GM12891 (cell line): Measurements from ENCODE around the gene SLC7A10.
A peak's percentile ranks its signal among the peaks of the same experiment; 100 is the strongest.

Source experiments
- DNase-seq: peaks from one replicate; pipeline ENCODE4 v3.0.0; 2011; ENCODE audit warnings: low spot score; ENCODE audit not compliant: insufficient read length
- FAIRE-seq: peaks from 2 replicates; lab custom pipeline; 2011; peaks lifted over from hg19 to GRCh38; lab: Jason Lieb, UNC
- PAX5 ChIP-seq: IDR thresholded peaks from 2 replicates; pipeline ENCODE4 v1.6.1; 2011; ENCODE audit warnings: low read length, moderate library complexity, mild to moderate bottlenecking; ENCODE audit not compliant: insufficient read depth, severe bottlenecking
- POLR2A ChIP-seq: IDR thresholded peaks from 2 replicates; pipeline ENCODE4 v1.6.1; 2011; ENCODE audit warnings: low read depth, low read length, control low read depth
- POLR2AphosphoS5 ChIP-seq: IDR thresholded peaks from 2 replicates; pipeline ENCODE4 v1.6.1; 2011; ENCODE audit warnings: low read depth, low read length, control low read depth
- POU2F2 ChIP-seq: IDR thresholded peaks from 2 replicates; pipeline ENCODE4 v1.6.1; 2011; ENCODE audit warnings: low read depth, mild to moderate bottlenecking, control low read depth, low read length, moderate library complexity
- SPI1 ChIP-seq: IDR thresholded peaks from 2 replicates; pipeline ENCODE4 v1.6.1; 2011; ENCODE audit warnings: low read depth, low read length, control low read depth
- TAF1 ChIP-seq: IDR thresholded peaks from 2 replicates; pipeline ENCODE4 v1.6.1; 2011; ENCODE audit warnings: low read depth, low read length, control low read depth

SLC7A10 gene

DNA sequence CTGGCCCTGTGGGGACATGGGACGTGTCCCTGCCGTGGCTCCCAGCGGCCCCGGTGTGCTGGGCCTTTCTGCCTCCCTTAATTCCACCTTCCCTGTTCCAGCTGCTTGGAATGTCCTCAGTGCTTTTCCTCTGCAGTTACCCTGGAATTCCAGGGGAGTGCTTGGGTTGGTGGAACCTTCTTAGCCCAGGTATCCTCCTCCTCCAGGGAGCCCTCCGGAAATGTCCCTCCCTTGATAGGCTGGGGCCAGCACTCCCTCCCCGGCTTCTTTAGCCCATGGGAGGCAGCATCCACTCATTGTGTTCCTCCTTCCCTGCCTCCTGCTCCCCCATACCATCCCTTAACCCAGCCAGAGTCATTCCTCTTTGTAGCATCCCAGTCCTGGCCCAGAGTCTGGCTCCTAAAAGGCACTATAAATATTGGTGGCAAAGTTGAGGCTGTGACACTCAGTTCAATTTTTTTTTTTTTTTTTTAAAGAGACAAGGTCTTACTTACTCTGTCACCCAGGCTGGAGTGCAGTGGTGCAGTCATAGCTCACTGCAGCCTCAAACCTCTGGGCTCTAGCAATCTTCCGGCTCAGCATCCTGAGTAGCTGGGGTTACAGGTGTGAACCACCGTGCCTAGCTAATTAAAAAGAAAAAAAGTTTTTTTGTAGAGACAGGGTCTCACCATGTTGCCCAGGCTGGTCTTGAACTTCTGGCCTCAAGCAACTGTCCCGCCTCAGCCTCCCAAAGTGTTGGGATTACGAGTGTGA lies 13.7 kb upstream of the SLC7A10 start:
- no peak for FAIRE-seq
- no peak for TF ChIP-seq POLR2AphosphoS5
- TF ChIP-seq POLR2A: no peak
- TF ChIP-seq SPI1: no peak
- no peak for TF ChIP-seq TAF1
- no peak for TF ChIP-seq PAX5

DNA sequence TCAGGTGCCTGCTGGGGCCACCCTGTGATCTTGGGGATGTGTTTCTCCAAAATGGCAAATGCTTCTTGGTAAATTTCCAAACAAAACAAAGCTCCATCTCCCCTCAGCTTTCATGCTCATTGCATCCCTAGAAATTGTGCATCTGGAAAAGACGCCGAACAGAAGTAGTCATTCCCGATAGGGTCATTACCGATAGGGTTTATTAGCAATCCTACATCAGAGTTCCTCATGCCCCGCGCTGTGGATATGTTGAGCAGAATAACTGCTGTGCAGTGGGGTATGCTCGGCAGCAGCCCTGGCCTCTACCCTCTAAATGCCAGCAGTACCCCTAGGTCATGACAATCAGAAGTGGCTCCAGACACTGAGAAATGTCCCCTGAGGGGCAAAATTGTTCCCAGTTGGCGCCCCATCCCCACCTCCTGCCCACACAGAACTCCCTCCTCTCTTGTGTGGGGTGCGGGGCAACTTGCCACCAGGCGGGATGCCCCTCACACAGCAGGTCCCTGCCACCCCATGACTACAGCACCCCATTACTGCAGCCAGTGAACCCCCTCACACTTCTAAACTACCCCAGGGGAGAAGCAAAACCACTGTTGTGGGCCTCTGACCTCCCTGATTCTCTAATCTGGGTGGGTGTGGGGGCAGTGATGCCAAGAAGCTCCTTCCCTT lies 13.0 kb upstream of the SLC7A10 start:
- DNase-seq (no peak), FAIRE-seq (no peak)
- TF ChIP-seq POU2F2 (no peak), TAF1 (no peak), POLR2AphosphoS5 (no peak), POLR2A (no peak)

More for the DNA sequence above, 13.7 kb upstream of the SLC7A10 start:
- no peak for DNase-seq

DNA sequence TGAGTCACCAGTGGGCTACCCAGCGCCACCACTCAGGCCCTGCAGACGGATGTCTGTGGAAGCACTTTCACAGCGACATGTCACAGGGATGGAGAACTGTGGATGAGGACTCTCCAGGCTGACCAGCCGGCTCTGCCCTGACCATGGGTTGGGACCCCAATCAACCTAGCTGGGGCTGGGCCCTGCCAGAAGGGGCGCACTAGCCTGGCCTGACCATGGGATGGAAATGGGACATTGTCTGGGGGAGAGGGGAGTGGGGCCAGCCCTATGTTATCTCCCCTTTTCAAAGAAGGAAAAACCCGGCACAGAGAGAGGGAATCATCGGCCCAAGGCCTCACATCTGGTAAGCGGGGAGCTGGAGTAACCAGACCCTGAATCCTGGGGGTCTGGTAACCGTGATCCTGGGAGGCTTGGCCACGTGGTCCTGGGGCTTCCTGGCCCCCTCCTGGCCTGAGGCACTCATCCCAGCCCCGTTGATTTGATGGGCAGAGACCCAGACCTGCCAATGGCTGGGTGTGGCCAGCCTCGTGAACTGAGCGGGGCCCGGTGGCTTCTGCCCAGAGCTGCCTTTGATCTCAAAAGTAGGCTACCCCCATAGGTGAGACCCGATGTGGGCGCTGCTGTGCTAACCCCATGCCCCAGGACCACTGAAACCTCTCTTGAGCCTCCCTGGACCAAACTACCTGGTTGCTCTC lies 11.2 kb upstream of the SLC7A10 start:
- no peak for TF ChIP-seq POU2F2
- no peak for DNase-seq

DNA sequence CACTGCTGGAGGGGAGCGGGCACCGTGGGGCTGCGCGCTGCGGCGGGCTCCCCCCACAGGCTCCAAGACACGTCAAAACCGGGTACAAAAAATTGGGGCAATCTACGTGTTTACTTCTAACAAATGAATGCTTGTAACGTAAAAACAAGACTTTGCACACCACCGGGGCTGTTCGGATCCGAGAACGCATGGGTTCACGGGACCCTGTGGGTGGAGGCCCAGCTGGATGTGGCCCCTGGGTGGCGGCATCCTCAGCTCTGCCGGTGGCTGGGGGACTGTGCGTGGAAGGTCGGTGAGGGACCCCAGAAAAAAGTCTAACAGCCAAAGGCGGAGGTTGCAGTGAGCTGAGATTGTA lies 10.3 kb upstream of the SLC7A10 start:
- no peak for TF ChIP-seq POLR2AphosphoS5
- TF ChIP-seq SPI1: no peak
- TF ChIP-seq TAF1: no peak
- no peak for TF ChIP-seq POLR2A
- no peak for TF ChIP-seq POU2F2
- no peak for TF ChIP-seq PAX5
- FAIRE-seq (no peak), DNase-seq (no peak)

More for the DNA sequence above, 11.2 kb upstream of the SLC7A10 start:
- FAIRE-seq: no peak

DNA sequence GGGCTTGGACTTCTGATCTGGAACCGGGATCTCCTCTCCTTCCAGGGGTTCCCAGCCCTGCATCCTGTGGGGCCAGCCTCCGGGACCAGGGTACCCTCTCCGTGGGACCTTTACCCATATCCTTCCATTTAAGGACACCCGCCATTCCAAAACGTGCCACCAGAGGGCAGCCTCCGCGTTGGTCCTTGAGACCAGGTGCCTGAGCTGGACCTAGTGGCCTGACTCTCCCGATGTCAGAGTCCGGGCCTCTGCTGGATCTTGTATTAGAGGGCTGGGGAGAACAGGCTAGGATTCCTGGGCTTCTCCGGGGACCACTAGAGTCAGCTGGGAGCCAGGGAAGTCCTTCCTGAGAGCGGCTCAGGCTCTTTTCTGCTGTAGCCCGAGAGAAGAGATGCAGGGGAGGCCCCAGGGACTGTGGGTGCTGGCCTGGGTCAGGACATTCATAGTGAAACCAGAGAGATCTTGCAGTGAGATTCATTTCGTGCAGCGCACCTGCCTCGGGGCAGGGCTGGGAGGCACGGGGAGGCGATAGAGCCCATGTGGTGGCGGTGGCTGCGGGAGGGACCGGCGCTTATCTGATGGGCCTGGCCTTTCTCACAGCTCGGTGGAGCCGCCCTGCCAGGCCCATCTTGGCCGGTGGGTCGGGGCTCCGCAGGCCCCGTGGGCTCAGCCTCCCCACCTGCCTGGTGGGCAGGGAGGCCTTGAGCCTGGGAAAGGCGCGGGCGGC lies 9.8 kb upstream of the SLC7A10 start:
- TF ChIP-seq TAF1: no peak
- peak; percentile 46; the same call in 1 of the 2 replicates for TF ChIP-seq POU2F2
- DNase-seq: peak; percentile 91
- peak; percentile 93 for FAIRE-seq

DNA sequence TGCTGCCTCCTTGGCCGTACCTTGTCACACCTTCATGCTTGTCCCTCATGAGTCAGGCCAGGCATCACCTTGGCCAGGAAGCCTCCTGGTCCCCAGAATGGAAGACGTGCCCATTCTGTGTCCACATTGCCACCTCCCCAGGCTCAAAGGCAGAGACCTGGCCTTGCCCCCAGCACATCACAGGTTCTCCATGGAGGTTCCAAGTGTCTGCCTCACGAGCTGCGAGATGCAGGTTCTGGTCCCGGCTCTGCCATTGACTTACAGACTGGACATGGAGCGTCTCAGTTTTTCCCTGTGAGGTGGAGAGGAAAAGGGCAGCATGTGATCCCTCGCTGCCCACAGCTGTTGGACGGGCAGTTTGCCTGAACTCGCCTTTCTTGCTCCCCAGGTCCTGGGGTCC lies 9.1 kb upstream of the SLC7A10 start:
- no peak for DNase-seq
- TF ChIP-seq SPI1: no peak
- TF ChIP-seq PAX5: no peak
- no peak for TF ChIP-seq POU2F2
- no peak for TF ChIP-seq POLR2AphosphoS5
- TF ChIP-seq TAF1: no peak
- no peak for TF ChIP-seq POLR2A
- FAIRE-seq: no peak

DNA sequence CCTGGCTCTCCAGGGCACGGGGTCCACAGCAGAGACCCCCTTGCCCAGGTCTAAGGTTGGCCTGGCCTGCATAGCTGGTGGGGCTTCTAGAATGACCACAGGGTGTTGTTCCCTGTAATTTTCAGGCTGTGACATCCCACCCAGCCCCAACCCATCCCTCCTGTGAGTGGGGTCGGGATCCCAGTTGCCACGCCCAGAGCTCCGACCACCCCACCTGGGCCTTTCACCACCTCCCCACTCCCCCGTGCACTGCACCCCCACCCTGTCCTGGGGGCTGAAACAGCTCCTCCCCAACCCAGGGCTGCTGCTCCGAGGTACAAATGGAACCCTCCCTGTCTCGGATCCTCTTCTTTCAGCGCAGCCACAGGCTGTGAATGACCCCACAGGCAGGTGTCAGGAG lies 8.4 kb upstream of the SLC7A10 start:
- DNase-seq: no peak
- no peak for FAIRE-seq
- TF ChIP-seq POU2F2 (no peak), TAF1 (no peak), PAX5 (no peak)

DNA sequence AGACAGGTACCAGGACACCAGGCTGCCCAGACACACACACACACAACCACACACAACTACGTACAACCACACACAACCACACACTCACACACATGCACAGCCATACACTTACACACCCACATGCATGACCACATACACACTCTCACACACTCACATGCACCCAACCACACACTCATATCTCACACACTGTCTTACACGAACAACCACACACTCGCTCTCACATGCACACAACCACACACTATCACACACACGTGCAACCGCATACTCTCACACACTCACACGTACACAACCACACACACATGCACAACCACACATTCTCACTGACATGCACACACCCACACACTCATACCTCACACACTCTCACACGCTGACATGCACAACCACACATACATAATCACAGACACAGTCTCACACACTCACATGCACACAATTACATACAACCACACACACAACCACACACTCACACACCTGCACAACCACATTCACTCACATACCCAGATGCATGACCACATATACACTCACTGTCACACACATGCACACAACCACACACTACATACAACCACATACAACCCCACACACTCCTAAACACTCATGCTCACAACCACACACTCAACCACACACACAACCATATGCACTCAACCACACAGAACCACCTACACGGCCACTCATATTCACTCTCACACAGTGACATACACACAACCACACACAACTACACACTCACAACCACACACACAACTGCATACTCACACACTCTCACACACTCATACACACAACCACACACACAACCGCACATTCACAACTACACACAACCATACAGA lies 7.6 kb upstream of the SLC7A10 start:
- DNase-seq: no peak
- FAIRE-seq: peak; percentile 83
- TF ChIP-seq POLR2AphosphoS5 (no peak), POU2F2 (no peak), PAX5 (no peak), TAF1 (no peak), POLR2A (no peak), SPI1 (no peak)

DNA sequence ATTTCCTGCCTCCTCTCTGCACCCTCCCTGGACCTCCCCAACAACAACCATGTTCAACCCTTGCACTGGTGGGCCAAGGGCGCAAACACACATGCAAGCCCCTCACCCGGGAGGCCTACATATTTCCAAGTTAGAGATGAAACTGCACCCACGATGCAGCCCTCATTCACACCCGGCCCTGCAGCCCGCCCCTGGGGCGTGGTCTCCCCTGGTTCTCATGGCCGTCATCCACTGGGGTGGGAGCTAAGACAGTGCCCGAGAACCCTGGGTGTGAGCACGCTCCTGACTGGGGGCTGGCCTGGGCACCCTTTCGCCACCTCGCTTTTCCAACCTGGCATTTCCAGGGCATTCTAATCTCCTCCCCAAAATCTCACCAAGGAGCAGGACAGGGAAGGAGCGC lies 7.0 kb upstream of the SLC7A10 start:
- no peak for TF ChIP-seq TAF1
- no peak for TF ChIP-seq POU2F2
- no peak for TF ChIP-seq PAX5
- no peak for TF ChIP-seq POLR2AphosphoS5
- TF ChIP-seq POLR2A: no peak
- TF ChIP-seq SPI1: no peak
- DNase-seq (no peak), FAIRE-seq (no peak)
